ENCODE results near the gene EBF4.

EBF4 gene

GRCh38 chr20:2809690-2810089, 117.1 kb downstream of the EBF4 start:
- Histone ChIP-seq H2AFZ (ENCODE audit: low read depth, low read length, severe bottlenecking) (no peak overlapping the region), H4K20me1 (ENCODE audit: low read depth, low read length) (no peaks in the 10 kb centered on the region), H3K79me2 (ENCODE audit: insufficient read depth, low read length) (no peaks in the 10 kb centered on the region), H3K36me3 (ENCODE audit: low read length) (no peaks in the 10 kb centered on the region), H3K9me3 (ENCODE audit: insufficient read depth, low read length) (no peaks in the 10 kb centered on the region), H3F3A (ENCODE audit: insufficient read depth) (no peaks in the 10 kb centered on the region), H3K9ac (ENCODE audit: low read length) (no peak overlapping the region), H3K4me2 (ENCODE audit: low read depth, low read length, poor library complexity, severe bottlenecking) (no peak overlapping the region), H3K9me2 (replicated peaks; ENCODE audit: insufficient read depth, low read length) (no peaks in the 10 kb centered on the region), H3K27ac (ENCODE audit: low read depth, low read length) (no peak overlapping the region), H3K4me3 (ENCODE audit: insufficient read depth, low read length, poor library complexity, severe bottlenecking) (no peak overlapping the region), H3K27me3 (ENCODE audit: low read length) (no peaks in the 10 kb centered on the region)
- TF ChIP-seq CTCF (IDR thresholded peaks at IDR 0.05; ENCODE audit: insufficient read depth, low read length, poor library complexity, severe bottlenecking) (no peak), EZH2phosphoT487 (conservative IDR thresholded peaks at IDR 0.05; ENCODE audit: low read length) (no peak)

Measured in SU-DHL-6 (cell line).